IPS DF 4.7 (cell line): ENCODE results near the gene WIPI1.
"Not testable (repeated sequence)": the region's sequence is repeated elsewhere in the genome, so short reads cannot be mapped to it uniquely, and the experiment has no call there.

Source experiments
- DNase-seq: peaks from one replicate; pipeline ENCODE4 v3.0.0-alpha.2; 2013; ENCODE audit warnings: low spot score; ENCODE audit errors: extremely low read depth

The WIPI1 gene

DNA sequence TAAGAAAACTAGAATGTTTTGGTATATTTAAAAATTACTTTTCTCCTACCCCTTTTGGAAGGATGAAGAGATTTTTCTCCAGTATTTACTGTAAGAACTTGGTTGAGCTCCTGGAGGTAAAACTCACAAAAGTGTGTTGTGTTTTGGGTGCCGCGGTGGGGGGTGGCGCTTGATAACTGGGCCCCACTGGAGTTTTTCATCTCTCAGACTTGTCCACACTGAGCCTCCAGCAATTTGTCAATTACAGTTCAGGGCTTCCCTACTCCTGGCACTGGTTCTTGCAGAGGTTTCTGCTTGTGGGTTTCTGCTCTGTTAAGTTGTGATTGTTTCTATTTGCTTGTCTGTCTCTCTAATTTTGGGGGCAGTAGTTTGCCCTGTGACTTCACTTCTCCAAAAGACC, 40.0 kb downstream of the WIPI1 start:
- no peak for DNase-seq

DNA sequence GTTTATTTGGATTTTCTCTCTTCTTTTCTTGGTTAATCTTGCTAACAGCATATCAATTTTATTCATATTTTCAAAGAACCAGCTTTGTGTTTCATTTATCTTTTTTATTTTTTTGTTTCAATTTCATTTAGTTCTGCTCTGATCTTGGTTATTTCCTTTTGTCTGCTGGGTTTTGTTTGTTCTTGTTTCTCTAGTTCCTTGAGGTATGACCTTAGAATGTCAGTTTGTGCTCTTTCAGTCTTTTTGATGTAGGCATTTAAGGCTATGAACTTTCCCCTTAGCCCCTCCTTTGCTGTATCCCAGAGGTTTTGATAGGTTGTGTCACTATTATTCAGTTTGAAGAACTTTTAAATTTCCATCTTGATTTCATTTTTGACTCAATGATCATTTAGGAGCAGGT, 42.4 kb downstream of the WIPI1 start:
- DNase-seq, result not testable (repeated sequence)

DNA sequence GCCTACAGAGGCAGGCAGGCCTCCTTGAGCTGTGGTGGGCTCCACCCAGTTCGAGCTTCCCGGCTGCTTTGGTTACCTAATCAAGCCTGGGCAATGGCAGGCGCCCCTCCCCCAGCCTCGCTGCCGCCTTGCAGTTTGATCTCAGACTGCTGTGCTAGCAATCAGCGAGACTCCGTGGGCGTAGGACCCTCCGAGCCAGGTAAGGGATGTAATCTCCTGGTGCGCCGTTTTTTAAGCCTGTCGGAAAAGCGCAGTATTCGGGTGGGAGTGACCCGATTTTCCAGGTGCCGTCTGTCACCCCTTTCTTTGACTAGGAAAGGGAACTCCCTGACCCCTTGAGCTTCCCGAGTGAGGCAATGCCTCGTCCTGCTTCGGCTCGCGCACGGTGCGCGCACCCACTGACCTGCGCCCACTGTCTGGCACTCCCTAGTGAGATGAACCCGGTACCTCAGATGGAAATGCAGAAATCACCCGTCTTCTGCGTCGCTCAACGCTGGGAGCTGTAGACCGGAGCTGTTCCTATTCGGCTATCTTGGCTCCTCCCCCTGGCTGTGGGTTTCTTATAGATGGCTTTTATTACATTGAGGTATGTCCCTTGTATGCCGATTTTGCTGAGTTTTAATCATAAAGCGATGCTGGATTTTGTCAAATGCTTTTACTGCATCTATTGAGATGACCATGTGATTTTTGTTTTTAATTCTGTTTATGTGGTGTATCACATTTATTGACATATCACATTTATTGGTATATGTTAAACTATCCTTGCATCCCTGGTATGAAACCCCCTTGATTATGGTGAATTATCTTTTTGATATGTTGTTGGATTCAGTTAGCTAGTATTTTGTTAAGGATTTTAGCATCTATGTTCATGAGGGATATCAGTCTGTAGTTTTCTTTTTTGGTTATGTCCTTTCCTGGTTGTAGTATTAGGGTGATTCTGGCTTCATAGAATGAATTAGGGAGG, 43.4 kb downstream of the WIPI1 start:
- DNase-seq, result not testable (repeated sequence)

DNA sequence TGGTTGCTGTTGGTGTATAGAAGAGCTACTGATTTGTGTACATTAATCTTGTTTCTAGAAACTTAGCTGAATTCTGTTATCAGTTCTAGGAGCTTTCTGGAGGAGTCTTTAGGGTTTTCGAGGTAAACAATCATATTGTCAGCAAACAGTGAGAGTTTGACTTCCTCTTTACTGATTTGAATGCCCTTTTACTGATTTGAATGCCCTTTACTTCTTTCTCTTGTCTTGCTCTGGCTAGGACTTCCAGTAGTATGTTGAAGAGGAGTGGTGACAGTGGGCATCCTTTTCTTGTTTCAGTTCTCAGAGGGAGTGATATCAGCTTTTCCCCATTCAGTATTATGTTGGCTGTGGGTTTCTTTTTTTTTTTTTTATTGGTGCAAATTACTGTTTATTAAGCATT, 49.6 kb downstream of the WIPI1 start:
- not testable (repeated sequence) for DNase-seq

DNA sequence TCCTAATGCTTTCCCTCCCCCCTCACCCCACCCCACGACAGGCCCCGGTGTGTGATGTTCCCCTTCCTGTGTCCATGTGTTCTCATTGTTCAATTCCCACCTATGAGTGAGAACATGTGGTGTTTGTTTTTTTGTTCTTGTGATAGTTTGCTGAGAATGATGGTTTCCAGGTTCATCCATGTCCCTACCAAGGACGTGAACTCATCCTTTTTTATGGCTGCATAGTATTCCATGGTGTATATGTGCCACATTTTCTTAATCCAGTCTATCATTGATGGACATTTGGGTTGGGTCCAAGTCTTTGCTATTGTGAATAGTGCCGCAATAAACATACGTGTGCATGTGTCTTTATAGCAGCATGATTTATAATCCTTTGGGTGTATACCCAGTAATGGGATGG, 53.5 kb downstream of the WIPI1 start:
- DNase-seq, result not testable (repeated sequence)

DNA sequence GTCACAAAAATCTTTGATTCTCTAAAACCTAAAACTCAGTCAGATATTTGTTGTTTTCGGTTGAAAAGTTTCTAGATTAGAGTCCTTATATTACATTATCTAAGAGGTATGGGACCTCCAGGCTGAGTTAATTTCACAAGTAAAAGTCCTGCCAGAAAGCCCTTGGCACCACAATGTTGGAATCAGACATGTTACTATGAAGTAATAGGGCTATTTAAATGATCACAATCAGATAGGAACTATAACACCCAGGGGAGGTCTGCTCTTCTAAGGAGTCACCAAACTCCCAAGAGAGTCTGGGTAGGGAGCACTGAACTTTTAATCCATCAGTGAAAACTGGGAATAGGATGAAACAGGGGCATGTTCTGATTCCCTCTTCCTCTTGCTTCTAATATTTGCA, 54.2 kb downstream of the WIPI1 start:
- no peak for DNase-seq

DNA sequence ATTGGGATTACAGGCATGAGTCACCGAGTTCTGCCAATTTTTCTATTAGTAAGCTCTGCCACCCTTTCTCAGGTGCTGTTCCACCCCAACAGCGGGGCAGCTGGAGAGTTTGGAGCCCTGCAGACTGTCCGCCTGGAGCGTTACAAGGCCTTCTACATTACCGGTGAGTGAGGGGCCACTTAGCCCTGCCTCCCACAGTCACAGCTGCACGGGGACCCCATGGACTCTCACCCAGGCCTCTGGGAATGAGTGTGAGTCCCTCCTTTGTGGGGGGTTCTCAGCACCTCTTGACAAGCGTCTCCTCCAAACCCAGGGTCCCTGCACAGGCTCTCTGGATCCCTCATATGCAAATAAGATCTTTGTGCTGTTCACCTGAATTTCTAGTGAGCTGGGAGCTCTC, 56.0 kb downstream of the WIPI1 start:
- no peak for DNase-seq

DNA sequence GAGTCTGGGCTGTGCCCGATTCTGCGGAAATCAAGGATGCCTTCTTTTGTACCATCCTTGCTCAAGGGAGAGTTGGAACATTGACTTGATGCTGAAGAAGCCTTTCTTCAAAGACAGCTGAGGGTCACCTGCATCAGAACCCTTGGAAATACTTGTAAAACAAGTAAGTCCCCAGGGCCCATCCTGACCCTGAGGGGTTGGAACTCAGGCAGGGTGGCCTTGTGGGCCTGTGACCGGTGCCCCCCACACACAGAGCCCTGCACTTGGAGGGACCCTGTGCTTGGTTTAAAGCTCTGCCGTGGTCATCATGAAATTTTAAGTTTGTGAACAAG, 56.9 kb downstream of the WIPI1 start:
- no peak for DNase-seq

DNA sequence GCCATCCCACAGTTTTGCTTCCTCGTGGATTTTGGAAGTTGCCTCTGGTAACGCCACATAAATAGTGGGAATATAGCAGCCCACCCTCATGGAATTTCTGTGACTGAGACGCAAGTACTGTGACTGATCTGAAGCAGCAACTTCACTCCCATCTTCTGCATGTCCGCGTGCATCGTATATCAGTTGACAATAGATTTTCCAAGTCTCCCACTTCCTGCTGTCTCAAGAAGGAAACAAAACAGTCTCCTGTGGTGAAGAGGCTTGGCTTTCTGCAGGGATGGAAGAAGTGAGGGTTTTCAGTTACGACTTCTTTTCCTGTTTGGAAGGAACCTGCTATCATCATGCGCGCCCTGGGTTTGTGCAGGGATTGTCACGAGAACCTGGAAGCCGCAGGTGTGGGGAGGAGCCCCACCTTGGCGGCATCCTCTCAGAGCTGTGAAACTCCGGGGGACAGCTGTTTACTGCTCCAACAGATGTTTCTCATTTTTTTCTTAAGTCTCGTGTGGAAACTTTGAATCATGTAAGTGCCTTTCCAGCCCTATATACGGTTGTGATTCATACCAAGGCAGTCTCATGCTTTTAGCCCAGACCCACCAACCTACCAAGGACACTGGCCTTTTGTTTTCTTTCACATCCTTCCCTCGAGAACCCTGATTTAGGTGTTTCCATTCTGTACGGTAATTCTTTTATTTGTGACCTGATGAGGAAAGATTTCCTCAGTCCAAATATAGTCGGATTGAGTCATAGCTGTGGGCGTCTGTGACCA, 57.5 kb downstream of the WIPI1 start:
- no peak for DNase-seq

DNA sequence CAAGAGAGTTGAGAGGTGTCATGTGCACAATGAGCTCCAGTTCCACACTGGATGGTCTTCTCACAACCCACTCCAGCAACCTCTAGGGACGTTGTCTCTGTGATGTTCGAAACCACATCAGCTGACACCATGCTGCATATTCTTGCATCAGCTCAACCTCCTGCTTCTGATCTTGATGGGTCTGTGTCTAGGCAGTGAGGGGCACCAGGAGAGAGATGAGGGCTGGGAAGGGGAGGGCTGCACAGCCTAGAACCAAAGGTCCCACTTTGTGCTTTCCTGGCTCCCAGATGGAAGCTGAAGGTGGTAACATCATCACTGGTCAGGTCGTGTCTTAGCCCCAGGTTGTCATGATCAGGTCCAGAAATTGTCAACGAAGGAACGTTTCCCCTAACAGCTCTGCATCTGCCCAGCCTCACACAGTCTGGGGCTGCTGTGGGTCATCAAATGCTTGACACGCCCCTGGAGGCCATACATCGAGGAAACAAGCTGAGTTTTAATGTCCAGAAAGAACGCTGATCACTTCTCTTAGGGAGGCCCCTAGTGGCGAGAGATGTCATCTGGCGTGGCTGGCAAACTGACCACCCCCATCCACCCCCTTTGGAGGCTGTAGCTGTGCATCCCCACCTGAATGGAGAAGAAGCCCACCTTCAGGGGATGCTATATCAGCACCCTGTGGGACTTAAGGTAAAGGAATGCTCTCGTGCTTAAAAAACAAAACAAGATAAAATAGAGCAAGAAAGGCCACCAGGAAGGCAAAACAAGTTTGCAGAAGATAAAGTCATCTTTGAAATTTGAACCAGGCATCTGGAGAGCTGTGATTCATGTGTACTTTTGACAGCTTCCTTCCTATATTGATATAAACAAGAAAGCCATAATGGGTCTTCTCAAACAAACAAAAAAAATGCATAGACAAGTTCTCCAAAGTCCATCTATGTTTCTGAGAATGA, 58.3 kb downstream of the WIPI1 start:
- peak; percentile 41 for DNase-seq

DNA sequence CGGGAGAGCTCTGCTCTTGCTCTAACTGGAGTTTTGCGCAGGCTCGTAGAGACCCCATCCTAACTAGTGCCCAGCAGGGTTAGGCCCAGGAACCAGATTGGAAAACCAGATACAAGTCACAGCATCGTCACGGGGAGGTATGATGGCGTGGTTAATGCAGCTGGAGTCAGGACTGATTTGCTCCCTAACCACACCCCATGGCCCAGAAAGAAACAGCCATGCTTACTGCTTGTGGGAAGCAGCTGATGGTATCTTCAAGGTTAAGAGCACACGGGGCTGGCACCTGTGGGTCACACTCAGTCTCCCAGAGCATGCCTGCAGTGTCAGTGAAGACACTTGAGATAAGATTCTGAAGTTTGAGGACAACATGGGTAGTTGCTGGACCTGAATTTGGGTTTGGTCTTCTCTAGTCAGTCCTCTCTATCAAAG, 60.2 kb downstream of the WIPI1 start:
- no peak for DNase-seq

DNA sequence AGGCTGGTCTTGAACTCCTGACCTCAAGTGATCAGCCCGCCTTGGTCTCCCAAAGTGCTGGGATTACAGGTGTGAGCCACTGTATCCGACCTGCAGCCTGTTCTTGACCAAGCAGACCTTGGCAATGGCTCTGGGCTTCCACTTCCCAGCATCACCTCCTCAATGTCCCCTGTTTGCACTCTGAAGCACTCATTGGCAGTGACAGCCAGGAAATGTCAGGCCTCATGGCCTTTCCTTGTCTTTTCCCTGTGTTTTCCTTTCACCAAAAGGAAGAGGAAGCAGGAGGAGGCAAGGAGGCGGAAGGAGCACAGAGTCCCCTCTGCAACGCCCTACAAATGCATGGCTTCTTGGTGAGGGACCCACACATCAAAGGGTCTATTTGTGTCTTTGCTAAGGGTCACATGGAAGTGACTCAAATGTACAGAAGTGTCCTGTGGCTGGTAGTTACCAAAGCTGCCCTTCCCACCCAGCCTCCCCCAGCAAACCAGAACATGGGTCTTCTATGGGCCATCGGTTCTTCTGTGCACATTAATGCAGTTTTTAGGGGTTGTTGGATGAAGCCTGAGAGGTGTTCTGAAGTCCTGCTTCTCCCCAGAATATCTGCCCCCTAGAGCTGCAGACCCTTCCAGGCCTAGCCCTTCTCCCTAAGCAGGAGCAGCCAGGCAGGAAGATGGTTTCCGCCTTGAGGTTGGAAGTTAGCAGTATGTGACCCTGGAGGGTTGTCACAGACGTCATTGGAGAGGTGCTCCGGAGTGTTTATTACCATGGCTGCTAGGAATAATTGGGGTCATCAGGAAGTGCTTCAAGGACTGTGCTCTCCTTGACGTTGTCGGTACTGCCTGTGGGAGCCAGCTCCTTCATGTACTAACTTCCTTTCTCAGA, 60.8 kb downstream of the WIPI1 start:
- no peak for DNase-seq

DNA sequence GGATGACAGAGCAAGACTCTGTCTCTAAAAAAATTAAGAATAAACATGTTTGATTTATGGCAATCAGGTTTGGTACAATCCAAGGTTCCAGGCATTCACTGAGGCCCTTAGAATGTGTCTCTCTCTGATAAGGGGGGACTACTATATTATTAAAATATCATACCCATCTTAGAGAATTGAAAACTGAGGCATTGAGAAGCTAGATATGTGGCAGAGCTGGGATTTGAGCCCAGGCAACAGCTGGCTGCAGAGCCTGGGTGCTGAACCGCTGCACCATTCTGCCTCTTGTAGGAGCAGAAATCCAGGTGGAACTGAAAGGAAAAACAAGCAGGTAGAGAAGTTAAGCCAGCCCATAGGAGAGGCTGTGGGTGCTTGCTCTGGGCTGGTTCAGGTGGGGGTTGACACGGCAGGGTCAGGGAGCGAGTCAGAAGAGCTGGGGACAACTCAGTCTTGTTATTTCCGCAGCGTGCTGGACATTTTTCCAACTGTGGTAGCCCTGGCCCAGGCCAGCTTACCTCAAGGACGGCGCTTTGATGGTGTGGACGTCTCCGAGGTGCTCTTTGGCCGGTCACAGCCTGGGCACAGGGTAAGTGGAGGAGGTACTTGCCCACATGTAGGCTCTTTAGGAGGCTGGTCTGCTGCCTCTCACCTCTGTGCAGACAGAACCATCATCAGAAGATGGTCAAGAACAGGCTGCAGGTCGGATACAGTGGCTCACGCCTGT, 62.5 kb downstream of the WIPI1 start:
- no peak for DNase-seq

DNA sequence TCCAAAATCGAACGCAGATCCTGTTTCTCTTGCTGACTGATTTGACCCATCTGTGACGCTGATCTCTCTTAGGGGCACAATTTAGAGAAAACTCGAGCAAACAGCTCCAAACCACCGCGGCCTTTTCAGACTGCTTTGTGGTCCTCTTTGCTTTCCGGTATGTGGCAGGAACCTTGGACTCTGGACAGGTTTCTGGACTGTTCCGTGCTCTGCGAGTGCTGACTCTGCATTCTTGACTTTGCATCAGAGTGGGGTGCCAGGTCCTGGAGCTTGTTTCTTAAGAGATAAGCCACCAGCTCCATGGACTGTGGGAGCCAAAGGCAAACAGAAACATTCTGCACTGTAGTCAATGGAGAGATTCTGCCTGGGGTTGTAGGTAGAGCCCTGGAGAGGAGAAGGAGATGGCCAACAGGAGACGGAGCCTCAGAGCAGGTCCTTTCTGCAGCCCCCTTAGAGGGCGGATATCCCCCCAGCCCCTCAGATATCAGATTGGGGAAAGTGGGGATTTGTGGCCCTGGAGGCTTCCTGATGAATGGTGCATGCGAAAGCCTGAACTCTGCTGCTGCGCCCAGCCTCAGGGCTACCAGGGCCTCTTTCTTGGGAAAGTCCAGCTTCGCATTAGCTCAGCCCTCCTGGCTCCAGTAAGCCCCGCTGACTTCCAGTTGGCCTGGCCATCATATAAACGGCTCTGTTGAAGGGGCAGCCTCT, 65.6 kb downstream of the WIPI1 start:
- no peak for DNase-seq

DNA sequence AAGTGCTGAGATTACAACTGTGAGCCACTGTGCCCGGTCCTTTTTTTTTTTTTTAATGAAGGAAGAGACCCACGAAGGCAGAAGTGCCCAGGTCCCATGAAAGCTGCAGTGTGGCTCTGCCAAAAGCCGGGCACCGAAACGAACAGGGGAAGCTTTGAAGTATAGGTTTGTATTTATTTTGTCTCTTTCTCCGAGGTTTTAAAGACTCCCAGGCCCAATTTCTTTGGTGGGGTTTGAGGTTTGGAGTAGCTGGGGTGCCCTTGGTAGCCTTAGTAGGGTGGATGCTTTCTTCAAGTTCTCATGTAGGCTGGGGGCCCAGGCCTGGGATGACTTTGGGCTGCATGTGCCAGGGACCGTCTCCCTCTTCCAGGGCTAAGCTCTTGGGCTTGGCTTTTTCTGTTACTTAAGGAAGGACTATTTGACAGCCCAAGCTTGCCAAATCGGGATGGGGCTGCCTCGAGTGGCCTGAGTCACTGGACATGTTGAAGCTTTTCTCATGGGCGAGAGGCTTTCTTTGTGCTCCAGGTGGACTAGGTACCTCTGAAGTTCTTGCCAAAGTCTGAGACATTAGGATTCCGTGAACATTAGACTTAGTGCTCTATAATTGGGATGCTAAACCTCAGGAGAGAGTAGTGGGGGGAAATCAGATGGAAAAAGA, 66.3 kb downstream of the WIPI1 start:
- no peak for DNase-seq

DNA sequence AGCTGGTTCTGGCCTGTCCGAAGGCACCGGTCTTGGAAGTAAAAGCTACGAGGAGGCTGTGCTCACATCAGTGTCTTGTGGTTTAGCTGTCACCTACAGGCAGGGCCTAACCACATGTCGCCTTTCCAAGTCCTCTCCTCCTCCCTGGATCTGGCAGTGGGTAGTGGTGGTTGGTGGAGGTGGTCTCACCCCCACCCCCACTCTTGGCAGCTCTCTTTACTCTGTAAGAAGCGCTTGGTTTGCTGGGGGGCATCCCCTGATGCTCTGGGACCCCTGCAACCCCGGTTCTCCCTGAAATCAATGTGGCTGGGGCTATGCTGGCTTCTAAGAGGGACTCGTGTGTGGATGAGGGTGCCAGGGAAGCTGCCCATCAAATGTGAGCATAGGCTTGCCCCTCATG, 68.3 kb downstream of the WIPI1 start:
- no peak for DNase-seq

DNA sequence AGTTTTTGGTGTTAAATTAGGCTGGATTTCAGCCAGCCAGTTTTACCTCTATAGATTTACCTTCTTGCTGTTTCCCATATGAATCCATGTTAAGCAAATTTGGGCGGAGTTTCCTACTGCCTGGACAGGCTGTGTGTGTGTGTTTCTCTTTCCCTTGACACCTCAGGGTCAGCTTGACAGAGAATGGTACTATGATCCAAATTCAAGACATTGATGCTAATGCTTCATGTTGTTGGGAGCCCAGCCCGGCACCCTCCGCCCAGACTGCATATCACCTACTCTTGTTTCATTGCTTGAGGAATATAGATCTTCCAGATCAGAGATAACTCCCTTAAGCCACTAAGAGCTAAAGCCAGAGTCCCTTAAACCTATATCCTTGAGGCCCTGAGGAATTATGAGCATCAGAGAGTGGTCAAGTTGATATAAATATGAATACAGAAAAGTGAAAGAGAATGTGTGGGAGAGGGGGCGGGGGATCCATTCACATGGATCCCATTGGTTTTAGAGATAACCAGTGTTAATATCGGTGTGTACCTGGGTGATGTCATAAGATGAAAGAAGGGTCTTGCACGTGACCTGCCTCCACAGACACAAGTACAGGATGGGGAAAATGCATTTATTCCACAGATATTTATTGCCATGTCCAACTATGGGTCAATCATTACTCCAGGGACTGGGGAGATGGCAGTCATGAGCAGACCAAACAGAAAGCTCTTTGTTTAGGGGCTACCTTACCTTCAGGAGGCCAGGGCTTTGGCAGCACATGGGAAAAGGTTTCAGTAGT, 69.7 kb downstream of the WIPI1 start:
- no peak for DNase-seq
